Astrocyte (in vitro differentiated cells and primary cell): ENCODE results near the gene KRT9. TPM values are rescaled to one million over a fixed set of nuclear protein-coding genes. Genes with fewer than 3 reads are reported as not detected.

Source experiments
- DNase-seq: peaks from one replicate; pipeline ENCODE4 v3.0.0-alpha.2; 2010; ENCODE audit warnings: low read depth
- FAIRE-seq: peaks from 2 replicates; lab custom pipeline; 2011; peaks lifted over from hg19 to GRCh38; lab: Jason Lieb, UNC
- H2AFZ ChIP-seq: 2 replicates; pipeline ENCODE4 v1.6.0; 2012; ENCODE audit warnings: low read depth, low read length, inconsistent platforms
- H3K27ac ChIP-seq: 2 replicates; pipeline ENCODE4 v1.5.1; 2011; ENCODE audit warnings: low read depth, low read length, inconsistent platforms
- H3K27me3 ChIP-seq: 2 replicates; pipeline ENCODE4 v1.6.0; 2011; ENCODE audit warnings: low read length, inconsistent platforms; ENCODE audit not compliant: insufficient read depth
- H3K36me3 ChIP-seq: 2 replicates; pipeline ENCODE4 v1.5.1; 2011; ENCODE audit warnings: low read length, inconsistent platforms; ENCODE audit not compliant: insufficient read depth
- H3K4me1 ChIP-seq: 2 replicates; pipeline ENCODE4 v1.5.1; 2011; ENCODE audit warnings: low read length, inconsistent platforms; ENCODE audit not compliant: insufficient read depth
- H3K4me2 ChIP-seq: 2 replicates; pipeline ENCODE4 v1.6.0; 2012; ENCODE audit warnings: low read length, inconsistent platforms
- H3K4me3 ChIP-seq: 2 replicates; pipeline ENCODE4 v1.5.1; 2011; ENCODE audit warnings: low read depth, mild to moderate bottlenecking, low read length, inconsistent platforms; ENCODE audit not compliant: insufficient read depth
- H3K79me2 ChIP-seq: 2 replicates; pipeline ENCODE4 v1.6.0; 2012; ENCODE audit warnings: mild to moderate bottlenecking, low read length, inconsistent platforms; ENCODE audit not compliant: insufficient read depth
- H3K9ac ChIP-seq: 2 replicates; pipeline ENCODE4 v1.6.0; 2012; ENCODE audit warnings: mild to moderate bottlenecking, low read length, inconsistent platforms
- H3K9me3 ChIP-seq: 2 replicates; pipeline ENCODE4 v1.5.1; 2012; ENCODE audit warnings: low read depth, mild to moderate bottlenecking, low read length, inconsistent platforms; ENCODE audit not compliant: insufficient read depth
- H4K20me1 ChIP-seq: 2 replicates; pipeline ENCODE4 v1.6.0; 2012; ENCODE audit warnings: low read length, inconsistent platforms; ENCODE audit not compliant: insufficient read depth
- H3K27ac Mint-ChIP-seq: one replicate; pipeline ENCODE4 v1.8.0; 2021; ENCODE audit warnings: mild to moderate bottlenecking, mixed read lengths; ENCODE audit not compliant: unreplicated experiment
- H3K27me3 Mint-ChIP-seq: one replicate; pipeline ENCODE4 v1.8.0; 2021; ENCODE audit warnings: low read depth, mixed read lengths; ENCODE audit not compliant: unreplicated experiment
- H3K36me3 Mint-ChIP-seq: one replicate; pipeline ENCODE4 v1.8.0; 2021; ENCODE audit warnings: low read depth, mixed read lengths; ENCODE audit not compliant: unreplicated experiment
- H3K4me1 Mint-ChIP-seq: one replicate; pipeline ENCODE4 v1.8.0; 2021; ENCODE audit warnings: low read depth, mixed read lengths; ENCODE audit not compliant: unreplicated experiment
- H3K4me3 Mint-ChIP-seq: one replicate; pipeline ENCODE4 v1.8.0; 2021; ENCODE audit warnings: mild to moderate bottlenecking, moderate library complexity, mixed read lengths; ENCODE audit not compliant: unreplicated experiment
- H3K9me3 Mint-ChIP-seq: one replicate; pipeline ENCODE4 v1.8.0; 2021; ENCODE audit warnings: mild to moderate bottlenecking, mixed read lengths; ENCODE audit not compliant: unreplicated experiment
- CTCF ChIP-seq: IDR thresholded peaks from 2 replicates; pipeline ENCODE4 v1.5.1; 2011; ENCODE audit warnings: low read depth, mild to moderate bottlenecking, inconsistent platforms, low read length, moderate library complexity; ENCODE audit not compliant: insufficient read depth
- EZH2 ChIP-seq: IDR thresholded peaks from 2 replicates; pipeline ENCODE4 v1.6.1; 2012; ENCODE audit warnings: mild to moderate bottlenecking, low read length, inconsistent platforms; ENCODE audit not compliant: insufficient read depth
- total RNA-seq: library from RNA; stranded (reverse); gene quantifications from 2 replicates; pipeline ENCODE4 v1.2.1, GENCODE V29; 2021

Gene KRT9
- total RNA-seq, 1 donor from 2014 or later, result 0.09 TPM

DNA sequence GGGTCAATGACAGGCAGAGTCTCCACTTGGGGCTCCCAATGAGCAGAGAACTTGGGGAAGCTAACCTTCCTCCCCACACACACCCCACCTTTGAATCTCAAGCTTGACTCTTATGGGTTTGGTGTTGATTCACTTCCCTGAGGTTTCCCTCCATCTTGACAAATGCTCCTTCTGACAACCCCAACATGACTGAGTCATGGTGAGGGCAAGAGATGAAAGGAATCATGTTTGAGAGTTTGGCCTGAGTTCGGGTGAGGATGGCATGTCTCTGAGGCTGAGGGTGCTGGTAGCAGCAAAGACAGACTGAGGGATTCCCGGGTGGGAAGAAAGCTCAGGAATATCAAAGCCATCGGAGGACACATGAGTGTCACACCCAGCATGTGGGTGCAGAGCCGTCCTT is 18.7 kb downstream of the KRT9 start:
- Mint-ChIP-seq H3K4me1 (peaks cover 9% of the 10 kb centered on the region), H3K27me3 (peaks cover 25% of the 10 kb centered on the region), H3K36me3 (no peaks in the 10 kb centered on the region), H3K4me3 (no peak overlapping the region), H3K27ac (no peak overlapping the region), H3K9me3 (no peaks in the 10 kb centered on the region)
- H3K4me1 ChIP-seq, result peaks cover 25% of the 10 kb centered on the region
- no peaks in the 10 kb centered on the region for H4K20me1 ChIP-seq
- no peak overlapping the region for H3K9ac ChIP-seq
- H3K27ac ChIP-seq, result no peak overlapping the region
- H3K9me3 ChIP-seq, result no peaks in the 10 kb centered on the region
- H2AFZ ChIP-seq, result no peak overlapping the region
- no peak overlapping the region for H3K4me2 ChIP-seq
- H3K36me3 ChIP-seq, result no peaks in the 10 kb centered on the region
- DNase-seq, result no peak
- no peak for FAIRE-seq
- no peaks in the 10 kb centered on the region for H3K79me2 ChIP-seq
- H3K27me3 ChIP-seq, result peaks cover 13% of the 10 kb centered on the region
- TF ChIP-seq CTCF, result no peak
- no peak for TF ChIP-seq EZH2
- H3K4me3 ChIP-seq, result no peak overlapping the region

GRCh38 chr17:41552455-41552854 is 19.4 kb downstream of the KRT9 start:
- Histone ChIP-seq H3K9me3 (no peaks in the 10 kb centered on the region), H3K27me3 (peaks cover 13% of the 10 kb centered on the region), H3K79me2 (no peaks in the 10 kb centered on the region), H3K4me1 (peaks cover 32% of the 10 kb centered on the region), H3K9ac (no peak overlapping the region), H3K4me2 (no peak overlapping the region), H3K4me3 (no peak overlapping the region), H4K20me1 (no peaks in the 10 kb centered on the region), H3K36me3 (no peaks in the 10 kb centered on the region), H3K27ac (no peak overlapping the region), H2AFZ (no peak overlapping the region)
- Mint-ChIP-seq H3K27ac (no peak overlapping the region), H3K4me3 (no peak overlapping the region), H3K36me3 (no peaks in the 10 kb centered on the region), H3K9me3 (no peaks in the 10 kb centered on the region), H3K4me1 (peaks cover 15% of the 10 kb centered on the region), H3K27me3 (peaks cover 21% of the 10 kb centered on the region)
- no peak for FAIRE-seq
- TF ChIP-seq CTCF (no peak), EZH2 (no peak)
- no peak for DNase-seq

DNA sequence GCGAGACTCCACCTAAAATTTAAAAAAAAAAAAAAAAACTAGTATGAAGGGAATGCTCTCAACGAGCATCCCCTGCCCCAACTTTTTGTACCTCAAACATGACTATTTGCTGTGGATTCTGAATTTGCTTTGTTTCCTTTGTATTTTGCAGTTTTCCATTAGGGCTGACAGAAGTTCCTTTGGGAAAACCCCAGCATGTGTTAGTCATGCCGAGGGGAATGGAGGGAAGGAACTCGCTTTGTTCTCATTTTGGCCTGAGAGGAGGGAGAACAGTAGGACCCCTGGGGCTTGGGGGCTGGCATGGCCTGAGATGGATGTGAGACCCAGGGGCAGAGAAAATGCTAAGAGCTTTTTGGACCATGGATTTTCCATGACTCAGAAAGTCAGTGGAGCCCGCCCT is 20.5 kb downstream of the KRT9 start:
- Histone ChIP-seq H3K27ac (no peak overlapping the region), H3K79me2 (no peaks in the 10 kb centered on the region), H3K36me3 (no peaks in the 10 kb centered on the region), H3K9ac (no peak overlapping the region), H3K4me2 (no peak overlapping the region), H3K9me3 (no peaks in the 10 kb centered on the region), H3K4me3 (no peak overlapping the region), H3K4me1 (peaks cover 34% of the 10 kb centered on the region), H4K20me1 (no peaks in the 10 kb centered on the region), H3K27me3 (peaks cover 10% of the 10 kb centered on the region), H2AFZ (no peak overlapping the region)
- Mint-ChIP-seq H3K36me3 (no peaks in the 10 kb centered on the region), H3K27ac (no peak overlapping the region), H3K27me3 (peaks cover 16% of the 10 kb centered on the region), H3K4me3 (no peak overlapping the region), H3K9me3 (no peaks in the 10 kb centered on the region), H3K4me1 (peaks cover 17% of the 10 kb centered on the region)
- TF ChIP-seq EZH2, result no peak
- TF ChIP-seq CTCF, result no peak
- no peak for FAIRE-seq
- DNase-seq, result peak; percentile 52
